Uterus (tissue), 4 donors: ENCODE data around the gene HNRNPM. TPM values are rescaled to one million over a fixed set of nuclear protein-coding genes. Genes with fewer than 3 reads are reported as not detected.

ENCODE experiments used
- DNase-seq, 2 donors: peaks; one replicate each; pipeline ENCODE4 v3.0.0-alpha.2; 2019 to 2020
- H3K27ac ChIP-seq, 2 donors: fragments of 200-600 bp; sonication (generic); 1 replicate in 1 of 2; 2 replicates in 1 of 2; pipeline ENCODE4 v1.5.1; 2016 to 2018
- H3K27me3 ChIP-seq, 2 donors: fragments of 200-600 bp; sonication (generic); one replicate each; pipeline ENCODE4 v1.5.1; 2018 to 2019; ENCODE audit warnings: control low read depth in 1 of 2
- H3K36me3 ChIP-seq, 2 donors: fragments of 200-600 bp; sonication (generic); one replicate each; pipeline ENCODE4 v1.5.1; 2019; ENCODE audit warnings: control low read depth in 1 of 2
- H3K4me1 ChIP-seq, 2 donors: fragments of 200-600 bp; sonication (generic); one replicate each; pipeline ENCODE4 v1.5.1; 2018 to 2019; ENCODE audit warnings: control low read depth in 1 of 2
- H3K4me3 ChIP-seq, 2 donors: fragments of 200-600 bp; sonication (generic); 1 replicate in 1 of 2; 2 replicates in 1 of 2; pipeline ENCODE4 v1.5.1; 2018 to 2019; ENCODE audit warnings: mild to moderate bottlenecking in 1 of 2
- H3K9me3 ChIP-seq, 2 donors: fragments of 200-600 bp; sonication (generic); one replicate each; pipeline ENCODE4 v1.5.1; 2019; ENCODE audit warnings: control low read depth in 1 of 2
- POLR2A ChIP-seq, 2 donors: fragments of 450-650 bp; IDR thresholded peaks; one replicate each; pipeline ENCODE4 v1.6.1; 2016; ENCODE audit warnings: antibody characterized with exemption in 2 of 2, mild to moderate bottlenecking in 1 of 2, moderate library complexity in 1 of 2
- intact Hi-C: fragments of 100-400 bp; cut with DNase I; formaldehyde crosslinking; loops from one replicate; pipeline ENCODE4 v1.15.1; 2023; ENCODE audit warnings: low total_unique reads
- total RNA-seq, 4 donors: library from RNA; depleted of rRNA in 3 of 4; stranded (reverse); fragments of >200 nt in 3 of 4; gene quantifications; one replicate each; pipeline versions ENCODE4 v1.1.0 to v1.2.4, GENCODE V29; 2014 to 2023
- TF ChIP-seq, protein P1 (sequence below), 4 experiments: fragments of 200-600 bp in 2 of 4; fragments of 450-650 bp in 2 of 4; sonication (generic) in 2 of 4; IDR thresholded peaks; one replicate each; pipeline ENCODE4 v1.5.1; 2016 to 2019; ENCODE audit warnings: antibody characterized with exemption in 4 of 4, mild to moderate bottlenecking in 2 of 4, moderate library complexity in 1 of 4
- donor health status: DM: yes; HTN: yes; CAD: no.

Gene HNRNPM
- total RNA-seq, 4 donors from 2014 or later, result 50.3 to 186 (median 98.5) TPM

DNA sequence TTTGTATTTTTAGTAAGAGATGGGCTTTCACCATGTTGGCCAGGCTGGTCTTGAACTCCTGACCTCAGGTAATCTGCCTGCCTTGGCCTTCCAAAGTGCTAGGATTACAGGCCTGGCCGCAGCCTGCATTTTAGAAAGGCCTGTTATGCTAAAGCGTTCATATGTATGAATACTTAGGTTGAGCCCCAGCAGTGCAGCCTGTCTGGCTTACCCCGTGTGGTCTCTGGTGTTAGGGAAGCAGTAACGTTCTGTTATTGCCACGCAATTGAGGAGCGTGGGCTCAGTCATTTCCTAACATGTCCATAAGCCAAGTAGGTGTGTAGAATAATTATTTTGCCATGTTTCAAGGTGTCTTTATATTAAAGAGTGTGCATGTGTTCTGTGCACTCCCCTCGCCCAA is 14.3 kb downstream of the HNRNPM start:
- Histone ChIP-seq H3K27ac (peak overlapping the region; percentile 49 to 76), H3K27me3 (no peaks in the 10 kb centered on the region), H3K36me3 (no peaks in the 10 kb centered on the region), H3K4me1 (peaks cover 10 to 11% of the 10 kb centered on the region in 2 donors), H3K4me3 (no peak overlapping the region), H3K9me3 (no peaks in the 10 kb centered on the region)
- DNase-seq, result no peak
- intact Hi-C loops, result no loop called here
- TF ChIP-seq, protein P1, sequence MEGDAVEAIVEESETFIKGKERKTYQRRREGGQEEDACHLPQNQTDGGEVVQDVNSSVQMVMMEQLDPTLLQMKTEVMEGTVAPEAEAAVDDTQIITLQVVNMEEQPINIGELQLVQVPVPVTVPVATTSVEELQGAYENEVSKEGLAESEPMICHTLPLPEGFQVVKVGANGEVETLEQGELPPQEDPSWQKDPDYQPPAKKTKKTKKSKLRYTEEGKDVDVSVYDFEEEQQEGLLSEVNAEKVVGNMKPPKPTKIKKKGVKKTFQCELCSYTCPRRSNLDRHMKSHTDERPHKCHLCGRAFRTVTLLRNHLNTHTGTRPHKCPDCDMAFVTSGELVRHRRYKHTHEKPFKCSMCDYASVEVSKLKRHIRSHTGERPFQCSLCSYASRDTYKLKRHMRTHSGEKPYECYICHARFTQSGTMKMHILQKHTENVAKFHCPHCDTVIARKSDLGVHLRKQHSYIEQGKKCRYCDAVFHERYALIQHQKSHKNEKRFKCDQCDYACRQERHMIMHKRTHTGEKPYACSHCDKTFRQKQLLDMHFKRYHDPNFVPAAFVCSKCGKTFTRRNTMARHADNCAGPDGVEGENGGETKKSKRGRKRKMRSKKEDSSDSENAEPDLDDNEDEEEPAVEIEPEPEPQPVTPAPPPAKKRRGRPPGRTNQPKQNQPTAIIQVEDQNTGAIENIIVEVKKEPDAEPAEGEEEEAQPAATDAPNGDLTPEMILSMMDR (IDR thresholded peaks at IDR 0.05), result no peak
- no peak for TF ChIP-seq POLR2A (IDR thresholded peaks at IDR 0.05)

DNA sequence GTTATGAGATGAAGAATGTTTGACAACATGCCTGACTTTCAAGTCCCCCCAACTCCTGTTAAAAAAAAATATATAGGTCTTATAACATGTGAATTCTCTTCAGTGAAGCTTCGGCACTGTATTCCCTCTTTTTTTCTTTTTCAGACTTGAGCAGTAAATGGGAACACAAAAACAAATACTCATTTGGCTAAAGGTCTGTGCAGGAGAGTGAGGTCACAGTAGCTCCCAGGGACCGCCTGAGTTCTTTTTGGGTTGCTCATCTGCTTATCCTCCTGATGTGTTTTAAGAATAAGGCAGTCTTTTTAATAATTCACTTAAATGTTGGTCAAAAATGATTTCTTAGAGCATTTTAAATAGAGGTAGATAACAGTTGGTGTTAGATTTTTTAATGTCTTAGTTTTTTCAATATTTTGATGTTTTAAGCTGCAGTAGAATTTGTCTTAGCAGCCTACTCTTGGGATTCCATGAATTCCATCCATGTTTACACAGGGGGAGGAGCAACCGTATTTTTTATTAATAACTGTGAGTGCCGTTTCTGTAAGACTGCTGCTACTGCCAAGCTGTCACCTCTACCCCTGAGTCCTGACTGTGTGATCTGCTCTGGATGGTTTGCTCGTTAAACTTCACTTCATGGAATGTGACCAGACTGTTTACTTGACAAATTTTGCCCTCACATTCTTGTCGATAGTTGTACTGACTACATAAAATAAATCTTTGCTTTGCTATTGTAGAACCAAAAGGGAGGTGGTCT is 14.9 kb downstream of the HNRNPM start:
- intact Hi-C loops, result no loop called here
- peak overlapping the region; percentile 49 to 76 for H3K27ac ChIP-seq
- no peak overlapping the region for H3K4me3 ChIP-seq
- DNase-seq, result no peak
- peaks cover 10 to 11% of the 10 kb centered on the region in 2 donors for H3K4me1 ChIP-seq
- H3K27me3 ChIP-seq, result no peaks in the 10 kb centered on the region
- no peak for TF ChIP-seq POLR2A (IDR thresholded peaks at IDR 0.05)
- TF ChIP-seq, protein P1 (IDR thresholded peaks at IDR 0.05), result no peak
- H3K36me3 ChIP-seq, result no peaks in the 10 kb centered on the region
- no peaks in the 10 kb centered on the region for H3K9me3 ChIP-seq

DNA sequence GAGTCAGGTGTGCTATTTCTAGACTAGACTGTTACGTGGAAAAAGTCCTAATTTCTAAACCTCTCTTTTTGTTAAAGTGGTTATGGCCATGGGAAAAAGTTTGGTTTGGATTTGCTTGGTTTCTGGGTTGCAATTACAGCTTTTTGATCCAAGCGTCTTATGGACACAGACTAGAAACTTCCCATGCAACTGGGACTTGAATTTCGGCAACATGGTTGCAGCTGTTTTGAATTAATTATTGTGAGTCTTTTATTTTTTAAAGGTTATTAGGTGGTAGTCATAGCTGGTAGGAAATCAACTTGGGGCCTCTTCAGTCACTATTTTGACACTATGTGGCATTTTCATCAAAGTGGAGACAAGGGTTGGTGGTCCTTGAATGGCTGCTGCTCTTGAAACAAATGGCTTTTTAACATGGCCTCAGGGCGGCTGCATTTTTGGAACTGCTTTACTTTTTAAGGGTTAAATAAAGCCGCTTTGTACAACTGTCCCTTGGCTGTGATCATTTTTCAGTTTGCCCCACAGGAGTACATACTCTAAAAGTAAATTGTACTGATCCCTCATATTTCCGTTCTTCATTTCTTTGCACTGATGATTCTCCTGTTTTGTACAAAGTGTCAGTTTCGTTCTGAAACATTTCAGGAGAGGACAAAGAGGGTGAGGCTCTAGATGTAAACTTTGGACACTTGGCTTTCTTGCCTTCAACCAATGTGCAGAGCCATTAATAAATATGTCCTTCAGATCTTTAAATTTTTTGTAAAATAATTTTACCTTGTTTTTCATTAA is 15.9 kb downstream of the HNRNPM start:
- peak overlapping the region; percentile 49 to 76 for H3K27ac ChIP-seq
- TF ChIP-seq, protein P1 (IDR thresholded peaks at IDR 0.05), result no peak
- no peak for TF ChIP-seq POLR2A (IDR thresholded peaks at IDR 0.05)
- no peak overlapping the region for H3K4me3 ChIP-seq

DNA sequence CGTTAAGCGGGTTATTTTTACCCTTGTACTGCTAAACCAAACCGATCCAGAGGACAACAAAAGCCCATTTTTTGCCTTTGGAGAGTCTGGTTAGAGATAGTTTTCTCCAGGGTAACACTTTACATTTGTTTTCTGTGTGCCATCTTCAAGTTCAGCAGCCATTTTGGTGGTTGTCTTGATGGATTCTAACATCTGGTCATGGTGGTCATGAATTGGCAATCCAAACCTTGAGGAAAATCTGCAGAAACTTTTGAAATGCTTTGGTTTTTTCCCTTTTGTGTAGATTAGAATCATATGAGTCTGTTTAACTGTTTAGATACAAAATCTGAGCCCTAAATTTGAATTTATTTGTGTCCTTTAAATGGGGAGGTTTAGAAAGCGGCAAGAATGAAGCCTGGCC is 16.6 kb downstream of the HNRNPM start:
- Histone ChIP-seq H3K27me3 (no peaks in the 10 kb centered on the region), H3K36me3 (no peaks in the 10 kb centered on the region), H3K4me3 (no peak overlapping the region), H3K9me3 (no peaks in the 10 kb centered on the region), H3K4me1 (peaks cover 10 to 11% of the 10 kb centered on the region in 2 donors), H3K27ac (peak overlapping the region in 1 of 2 donors; percentile 76)
- intact Hi-C loops, result no loop called here
- DNase-seq, result no peak
- TF ChIP-seq POLR2A (IDR thresholded peaks at IDR 0.05), result no peak
- TF ChIP-seq, protein P1 (IDR thresholded peaks at IDR 0.05), result no peak

More for the DNA sequence above, 15.9 kb downstream of the HNRNPM start:
- H3K4me1 ChIP-seq, result peaks cover 10 to 11% of the 10 kb centered on the region in 2 donors
- no peak for DNase-seq
- no peaks in the 10 kb centered on the region for H3K36me3 ChIP-seq
- H3K27me3 ChIP-seq, result no peaks in the 10 kb centered on the region
- intact Hi-C loops, result no loop called here
- no peaks in the 10 kb centered on the region for H3K9me3 ChIP-seq

DNA sequence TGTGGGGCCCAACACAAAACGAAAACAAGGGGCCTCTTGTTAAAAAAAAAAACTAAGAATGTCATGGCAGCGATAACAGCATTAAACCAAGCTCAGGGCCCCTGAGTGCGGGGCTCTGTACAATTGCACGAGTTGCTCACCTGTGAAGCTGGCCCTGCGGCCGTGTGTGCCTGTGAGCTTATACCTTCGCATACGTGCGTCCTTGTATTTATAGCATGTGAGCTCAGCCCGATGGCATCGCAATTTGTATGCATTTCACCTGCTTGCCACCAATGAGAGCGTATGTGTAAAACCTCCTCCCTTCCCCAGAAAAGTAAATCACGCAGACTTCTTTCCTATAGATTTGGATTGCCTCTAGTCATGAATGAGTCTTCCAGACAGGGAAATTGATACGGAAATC is 17.1 kb downstream of the HNRNPM start:
- H3K9me3 ChIP-seq, result no peaks in the 10 kb centered on the region
- intact Hi-C loops, result no loop called here
- no peaks in the 10 kb centered on the region for H3K27me3 ChIP-seq
- H3K36me3 ChIP-seq, result no peaks in the 10 kb centered on the region
- peaks cover 10% of the 10 kb centered on the region in 2 donors for H3K4me1 ChIP-seq
- H3K27ac ChIP-seq, result no peak overlapping the region
- DNase-seq, result no peak
- no peak overlapping the region for H3K4me3 ChIP-seq
- no peak for TF ChIP-seq POLR2A (IDR thresholded peaks at IDR 0.05)
- TF ChIP-seq, protein P1 (IDR thresholded peaks at IDR 0.05), result no peak
